OCI-M1 (cell line): ENCODE measurements around the gene ZNF805.

Experiments used
- DNase-seq: peaks from one replicate; lab custom pipeline; 2025; lab: John Stamatoyannopoulos, UW

ZNF805 gene

DNA sequence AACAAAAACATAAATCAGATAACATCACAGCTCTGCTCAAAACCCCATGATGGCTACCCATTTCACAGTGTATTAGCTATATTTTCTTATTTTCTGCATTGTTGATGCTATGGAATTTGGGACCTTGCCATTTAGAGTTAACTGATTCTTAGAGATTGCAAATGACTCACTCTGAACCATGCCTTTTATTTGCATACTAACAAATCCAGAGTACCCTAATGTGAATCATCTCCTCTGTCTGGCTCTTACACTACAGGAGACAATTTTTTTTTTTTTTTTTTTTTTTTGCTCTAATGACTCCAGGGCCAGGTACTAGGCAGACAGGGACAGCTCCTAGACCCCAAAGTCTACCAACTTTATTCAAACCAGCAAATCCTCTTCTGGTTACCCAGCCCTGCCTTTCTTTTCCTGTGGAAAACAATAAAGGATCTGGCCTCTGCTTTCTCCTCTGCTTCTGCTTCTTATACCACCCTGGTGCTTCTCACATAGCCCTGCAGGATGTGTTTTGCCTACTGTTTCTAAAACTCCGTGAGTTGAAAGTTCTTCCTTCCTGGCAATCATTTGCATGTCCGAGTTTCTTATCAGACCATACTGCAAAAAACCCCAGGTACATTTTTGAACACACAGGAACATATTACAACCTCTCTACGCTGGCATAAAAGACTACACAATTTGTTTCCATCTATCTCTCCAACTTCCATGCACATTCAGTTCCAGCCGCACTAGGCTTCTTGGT lies 29.3 kb downstream of the ZNF805 start:
- DNase-seq = no peak

DNA sequence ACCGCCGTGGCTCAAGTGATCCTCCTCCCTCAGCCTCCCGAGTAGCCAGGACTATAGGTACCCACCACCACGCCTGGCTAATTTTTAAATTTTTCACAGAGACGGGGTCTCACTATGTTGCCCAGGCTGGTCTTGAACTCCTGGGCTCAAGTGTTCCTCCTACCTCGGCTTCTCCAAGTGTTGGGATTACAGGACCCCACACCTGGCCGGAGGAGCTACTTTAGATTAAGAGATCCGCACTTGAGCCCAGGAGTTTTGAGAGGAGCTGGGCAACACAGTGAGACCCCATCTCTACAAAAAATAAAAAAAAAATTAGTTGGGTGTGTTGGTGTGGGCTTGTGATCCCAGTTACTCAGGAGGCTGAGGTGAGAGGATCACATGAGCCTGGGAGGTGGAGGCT lies 30.8 kb downstream of the ZNF805 start:
- DNase-seq = no peak

DNA sequence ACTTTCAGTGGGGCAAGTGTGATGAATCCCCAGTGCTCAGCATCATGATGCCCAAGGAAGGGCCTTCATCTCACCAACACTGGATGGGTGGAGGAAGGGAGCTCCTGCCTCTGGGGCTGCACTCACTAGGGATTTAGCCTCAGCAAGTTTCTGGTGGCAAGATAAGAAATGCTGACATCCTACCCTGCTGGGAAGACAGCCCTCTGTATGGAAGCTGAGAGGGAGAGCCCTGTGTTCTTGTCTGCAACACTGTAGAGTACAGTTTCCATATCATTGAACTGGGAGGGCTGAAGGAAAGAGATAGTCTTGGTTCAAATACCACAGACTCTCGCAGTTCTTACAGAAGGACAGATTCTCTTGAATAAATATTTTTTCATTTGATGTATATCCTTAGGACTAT lies 32.6 kb downstream of the ZNF805 start:
- DNase-seq = peak; percentile 27

DNA sequence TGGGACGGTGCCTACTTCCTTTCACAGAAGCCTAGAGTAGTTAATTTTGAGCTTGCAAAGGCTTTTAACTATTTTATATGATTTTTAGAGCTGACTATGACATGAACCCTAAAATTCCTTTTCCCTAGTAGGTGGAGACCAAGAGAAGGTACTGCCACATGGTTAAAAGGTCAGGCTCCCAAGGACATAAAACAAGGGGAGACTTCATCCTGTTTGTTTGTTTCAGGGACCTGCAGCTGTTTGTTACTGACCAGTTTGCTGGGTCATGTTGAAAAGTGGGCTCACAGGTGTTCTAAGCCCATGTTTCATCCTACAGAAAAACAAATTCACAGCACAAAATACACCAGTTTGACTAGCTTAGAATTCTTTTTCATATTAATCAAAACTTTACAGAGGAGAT lies 36.0 kb downstream of the ZNF805 start:
- DNase-seq = no peak

DNA sequence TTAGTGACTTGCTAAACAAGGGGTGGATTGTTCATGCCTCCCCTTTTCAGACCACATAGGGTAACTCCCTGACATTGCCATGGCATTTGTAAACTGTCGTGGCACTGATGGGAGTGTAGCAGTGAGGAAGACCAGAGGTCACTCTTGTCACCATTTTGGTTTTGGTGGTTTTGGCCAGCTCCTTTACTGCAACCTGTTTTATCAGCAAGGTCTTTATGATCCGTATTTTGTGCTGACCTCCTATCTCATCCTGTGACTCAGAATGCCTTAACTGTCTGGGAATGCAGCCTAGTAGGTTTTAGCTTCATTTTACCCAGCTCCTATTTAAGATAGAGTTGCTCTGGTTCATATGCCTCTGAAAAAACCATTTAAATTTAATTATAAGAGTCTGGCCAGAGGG lies 38.0 kb downstream of the ZNF805 start:
- DNase-seq = peak; percentile 66

DNA sequence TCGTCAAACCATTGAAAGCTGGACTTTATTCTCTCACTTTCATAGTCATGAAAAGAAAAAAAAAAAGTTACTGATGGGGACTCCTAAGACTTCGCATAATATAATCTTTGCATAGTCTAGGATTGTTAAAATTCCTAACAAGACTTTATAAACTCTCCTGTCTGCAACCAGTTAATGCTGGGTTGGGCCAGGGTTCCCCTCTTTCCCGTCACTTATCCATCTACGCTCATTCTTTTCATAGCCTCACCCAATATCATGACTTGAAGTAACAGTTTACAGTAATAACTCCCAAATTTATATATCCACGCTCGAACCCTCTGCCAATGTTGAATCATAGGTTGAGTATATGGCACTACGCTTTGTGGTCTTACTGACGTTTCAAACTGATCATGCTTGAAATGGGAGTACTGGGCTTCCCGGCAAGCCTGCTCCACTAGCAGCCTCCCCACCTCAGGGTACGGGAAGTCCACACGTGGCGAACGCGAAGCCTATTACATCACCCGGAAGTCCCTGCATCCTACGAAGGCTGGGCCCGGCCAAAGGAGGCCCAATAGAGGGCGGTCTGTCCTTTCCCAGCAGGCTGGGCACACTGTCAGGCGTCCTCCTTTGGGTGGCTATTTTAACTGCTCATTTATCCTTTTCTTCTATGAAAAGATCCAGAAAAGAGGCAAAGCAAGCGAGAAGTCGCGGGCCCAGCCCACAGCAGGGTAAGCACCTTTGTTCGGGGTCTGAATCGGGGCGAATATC lies 39.2 kb downstream of the ZNF805 start:
- DNase-seq = peak; percentile 99

DNA sequence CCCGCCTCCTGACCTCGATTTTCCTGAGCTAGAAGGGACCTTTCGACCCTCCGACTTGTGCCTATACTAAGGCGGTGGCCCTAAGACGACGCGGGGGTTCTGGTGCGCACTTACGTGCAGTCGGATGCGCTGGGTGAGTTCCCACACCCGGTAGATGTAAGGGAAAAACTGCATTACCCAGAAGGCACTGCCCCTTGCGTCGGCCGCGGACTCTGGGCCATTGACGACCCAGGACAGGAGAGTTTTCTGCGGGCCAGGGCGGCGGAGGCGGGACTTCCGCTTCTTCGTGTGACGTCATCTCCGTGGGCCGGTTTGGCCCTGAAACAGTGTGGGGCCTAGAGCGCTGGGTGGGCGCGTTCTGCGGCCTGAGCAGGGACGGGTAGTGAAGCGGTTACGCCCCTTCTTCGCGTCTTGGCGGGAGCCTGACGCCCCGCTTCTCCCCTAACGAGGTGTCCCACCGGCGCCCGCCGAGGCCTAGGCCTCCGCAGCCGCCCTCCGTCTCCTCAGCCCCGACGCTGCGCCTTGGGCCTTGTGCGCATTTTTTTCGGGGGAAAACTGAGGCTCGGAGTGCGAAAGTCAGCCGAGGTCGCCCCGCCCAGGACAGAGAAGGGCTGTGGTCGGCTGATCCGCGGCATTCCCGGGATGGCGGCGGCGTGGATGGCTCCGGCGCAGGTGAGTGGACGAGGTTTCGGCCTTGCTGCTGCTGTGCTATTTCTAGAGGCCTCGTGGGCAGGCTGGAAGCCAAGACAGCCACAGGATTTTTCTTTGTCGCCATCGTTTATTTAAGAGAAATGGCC lies 39.9 kb downstream of the ZNF805 start, which contains the start of gene ZNF460:
Gene ZNF460 (plus strand): TSS at position 321 of the 797 bp plus-strand sequence. CDS start 322 bp downstream, at position 643.
- DNase-seq = peak; percentile 99

DNA sequence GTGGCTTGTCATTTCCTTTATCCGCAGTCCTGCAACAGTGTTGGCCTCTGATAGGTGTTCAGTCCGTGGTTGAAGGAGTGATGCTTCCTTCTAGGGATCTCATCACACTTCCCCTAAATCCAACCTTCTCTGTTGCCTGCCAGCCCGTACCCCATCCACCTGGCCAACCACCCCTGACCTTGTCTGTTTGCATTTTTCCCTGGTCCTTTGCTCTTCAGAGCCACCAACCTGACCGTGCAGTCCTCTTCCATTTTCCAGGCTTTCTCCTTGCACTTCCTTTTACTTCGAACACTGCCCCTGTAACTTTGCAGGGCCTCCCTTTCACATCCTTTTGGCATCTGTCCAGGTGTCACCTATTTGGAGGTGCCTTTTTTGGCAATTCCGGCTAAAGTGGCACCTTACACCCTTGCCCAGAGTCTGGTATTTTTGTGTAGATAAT lies 40.5 kb downstream of the ZNF805 start:
- DNase-seq = peak; percentile 63

DNA sequence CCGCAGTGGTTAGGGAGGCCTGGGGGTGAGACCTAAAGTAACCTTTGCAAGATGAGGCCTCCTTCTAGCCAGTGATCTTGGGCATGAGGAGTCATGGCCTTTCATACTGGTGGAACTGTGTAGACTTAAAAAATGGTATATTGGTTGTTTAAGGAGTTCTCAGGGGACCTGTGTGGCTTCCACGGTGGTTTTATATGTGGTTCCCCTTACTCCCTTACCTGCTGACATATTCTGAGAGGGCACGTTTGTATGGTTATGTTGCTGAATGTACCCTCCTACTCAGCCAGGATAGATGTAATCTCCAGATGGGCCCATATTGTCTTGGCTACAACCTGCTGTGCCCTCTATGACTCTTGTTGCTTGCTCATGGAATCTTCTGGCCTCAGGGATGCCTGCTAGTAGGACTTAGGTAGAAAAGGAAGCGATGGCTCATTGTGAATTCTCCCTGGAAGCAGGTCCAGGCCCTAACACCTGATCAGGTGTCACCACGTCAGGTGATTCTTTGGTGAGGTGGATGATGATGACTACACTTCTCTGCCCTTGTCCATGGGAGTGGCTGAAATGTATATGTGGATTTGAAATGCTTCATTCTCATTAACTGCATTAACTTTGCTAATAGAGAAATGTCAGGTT lies 41.7 kb downstream of the ZNF805 start:
- no peak for DNase-seq

DNA sequence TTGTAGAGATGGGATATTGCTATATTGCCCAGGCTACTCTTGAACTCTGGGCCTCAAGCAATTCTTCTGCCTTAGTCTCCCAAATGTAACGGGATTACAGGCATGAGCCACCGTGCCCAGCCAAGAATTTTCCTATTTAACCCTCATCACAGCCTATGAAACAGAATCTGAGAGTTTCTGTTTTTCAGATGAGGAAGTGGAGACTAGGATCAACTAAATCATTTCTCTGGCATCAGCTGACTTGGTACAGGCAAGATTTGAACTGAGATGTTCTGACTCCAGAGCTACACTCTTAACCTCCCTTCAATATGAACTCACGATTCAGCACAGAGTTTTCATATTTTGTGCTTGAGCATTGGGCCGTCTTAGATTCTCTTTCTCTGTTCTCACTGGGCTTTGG lies 47.9 kb downstream of the ZNF805 start:
- DNase-seq = no peak

DNA sequence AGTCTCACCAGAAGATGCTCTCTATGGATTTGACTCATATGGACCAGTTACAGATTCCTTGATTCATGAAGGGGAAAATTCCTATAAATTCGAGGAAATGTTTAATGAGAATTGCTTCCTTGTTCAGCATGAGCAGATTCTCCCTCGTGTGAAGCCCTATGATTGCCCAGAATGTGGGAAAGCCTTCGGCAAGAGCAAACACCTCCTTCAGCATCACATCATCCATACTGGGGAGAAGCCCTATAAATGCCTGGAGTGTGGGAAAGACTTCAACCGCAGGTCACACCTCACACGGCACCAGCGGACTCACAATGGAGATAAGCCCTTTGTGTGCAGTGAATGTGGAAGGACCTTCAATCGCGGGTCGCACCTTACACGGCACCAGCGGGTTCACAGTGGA lies 50.5 kb downstream of the ZNF805 start:
- DNase-seq = no peak

DNA sequence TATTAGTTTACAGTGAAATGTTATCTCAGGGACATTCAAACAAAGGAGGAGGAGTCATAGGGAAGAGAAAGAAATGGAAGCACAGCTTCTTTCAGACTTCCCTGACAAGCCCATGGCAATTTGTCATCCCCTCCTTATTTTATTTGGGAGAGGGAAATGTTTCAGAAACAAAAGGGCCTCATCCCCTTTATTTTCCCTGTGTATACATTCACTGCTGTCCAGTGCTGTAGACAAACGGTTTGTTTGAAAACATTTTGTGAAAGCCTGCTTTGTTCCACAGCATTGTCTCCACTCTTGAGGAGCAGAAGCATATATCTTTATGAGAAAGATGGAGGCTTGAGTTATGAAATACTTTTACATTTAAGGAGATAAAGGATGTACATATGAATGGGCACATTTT lies 52.1 kb downstream of the ZNF805 start:
- no peak for DNase-seq

DNA sequence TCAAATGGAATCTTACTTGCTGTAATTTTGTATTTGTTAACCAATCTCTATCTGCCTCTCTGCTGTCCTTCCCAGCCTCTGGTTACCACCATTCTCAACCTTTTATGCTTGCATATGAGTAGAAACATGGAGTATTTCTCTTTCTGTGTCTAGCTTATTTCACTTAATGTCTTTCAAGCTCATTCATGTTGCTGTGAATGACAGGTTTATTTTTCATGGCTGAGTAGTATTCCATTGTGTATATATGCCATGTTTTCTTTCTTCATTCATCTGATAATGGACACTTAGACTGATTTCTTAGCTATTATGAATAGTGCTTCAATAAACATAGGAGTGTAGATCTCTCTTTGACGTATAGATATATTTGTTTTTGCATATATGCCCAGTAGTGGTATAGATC lies 53.3 kb downstream of the ZNF805 start:
- no peak for DNase-seq

DNA sequence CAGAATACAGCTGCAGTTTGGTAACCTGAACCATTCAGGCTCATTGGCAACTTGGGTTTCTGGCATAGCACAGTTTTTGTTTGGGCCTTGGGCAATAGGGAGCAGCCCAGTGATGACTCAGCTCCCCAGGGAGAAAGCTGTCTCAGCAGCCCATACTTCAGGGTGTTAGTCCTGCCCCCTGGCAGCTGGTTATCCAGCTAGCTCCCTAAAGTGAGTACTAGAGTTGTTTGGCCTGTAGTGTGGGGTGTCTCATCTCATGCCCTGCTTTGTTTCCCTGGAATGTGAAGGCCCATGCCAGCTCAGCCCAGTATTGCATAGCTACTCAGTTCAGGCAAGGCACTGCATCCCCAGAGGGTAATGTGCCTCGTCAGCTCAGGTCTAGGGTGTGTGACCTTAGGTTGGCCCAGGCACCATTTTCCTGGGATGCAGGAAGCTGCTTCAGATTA lies 61.6 kb downstream of the ZNF805 start:
- DNase-seq = no peak

DNA sequence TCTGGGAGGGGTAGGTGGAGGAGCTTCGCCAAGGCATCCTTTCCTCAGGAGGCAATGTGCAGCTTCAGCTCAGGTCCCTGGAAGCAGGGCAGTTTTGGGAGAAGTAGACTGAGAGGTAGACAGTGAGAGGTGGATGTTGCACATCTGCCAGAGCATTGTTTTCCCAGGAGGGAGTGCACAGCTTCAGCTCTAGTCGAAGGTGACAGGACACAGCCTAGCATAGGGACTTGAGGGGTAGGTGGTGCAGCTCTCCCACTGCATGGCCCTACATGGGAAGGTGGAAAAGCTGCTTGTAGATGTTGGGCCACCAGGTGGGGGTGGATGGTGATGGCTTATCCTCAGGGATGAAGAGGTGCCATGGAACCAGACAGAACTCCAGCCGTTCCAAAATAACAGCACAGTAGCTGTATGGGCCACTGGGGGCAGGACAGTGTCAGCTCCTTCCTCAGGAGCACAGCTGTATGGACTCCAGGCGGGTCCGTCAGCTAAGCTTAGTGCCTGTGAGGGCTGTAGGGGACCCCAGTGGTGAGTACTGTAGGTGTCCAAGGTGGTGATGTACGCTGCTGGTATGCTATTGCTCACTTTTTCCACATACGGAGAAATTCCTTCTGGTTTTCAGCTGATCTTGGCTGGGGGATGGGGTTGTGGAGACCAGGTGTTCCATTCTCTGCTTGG lies 62.4 kb downstream of the ZNF805 start:
- no peak for DNase-seq
